Colon (tissue), 2 donors: ENCODE measurements around the gene CRYGA.
"Not testable (repeated sequence)": the region's sequence is repeated elsewhere in the genome, so short reads cannot be mapped to it uniquely, and the experiment has no call there.

Source experiments
- FAIRE-seq: peaks from 2 replicates; lab custom pipeline; 2012; peaks lifted over from hg19 to GRCh38; lab: Jason Lieb, UNC
- donor health status: control.
- donor health status: control.

Gene CRYGA

DNA sequence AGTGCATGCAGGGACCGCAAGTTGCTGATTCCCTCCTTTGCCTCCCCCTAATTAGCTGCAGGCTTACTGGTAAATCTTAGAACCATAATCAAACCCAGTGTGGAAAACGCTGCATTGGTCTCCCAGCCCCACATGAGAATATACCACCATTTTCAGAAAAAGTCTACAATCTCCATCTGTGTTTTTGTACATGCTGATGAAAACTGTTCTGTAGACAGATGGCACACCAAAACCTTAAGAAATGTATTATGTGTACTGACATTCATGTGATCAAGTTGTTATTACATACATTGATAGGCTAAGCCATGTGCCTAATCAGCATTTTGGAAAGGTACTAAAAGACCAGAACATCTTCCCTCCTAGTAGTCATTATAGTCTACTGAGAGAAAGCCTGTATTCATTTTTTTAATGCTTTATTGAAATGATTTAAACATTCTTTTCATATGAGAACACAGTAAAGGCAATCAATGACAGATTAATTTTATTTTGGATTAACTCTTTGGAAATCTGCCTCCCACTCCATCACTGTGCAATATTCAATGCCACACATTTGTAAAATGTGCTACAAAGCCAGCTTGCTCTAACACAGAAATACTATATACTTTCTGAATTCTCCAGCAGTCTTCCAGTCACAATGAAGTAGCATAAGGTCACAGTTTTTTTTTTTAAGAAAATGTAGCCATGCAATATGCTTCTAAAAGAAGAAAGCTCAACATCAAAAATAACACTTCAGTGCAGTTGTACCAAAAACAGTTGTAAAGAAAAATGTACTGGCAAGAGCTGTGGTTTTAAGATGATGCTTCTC is 1.8 kb upstream of the CRYGA start:
- no peak for FAIRE-seq

GRCh38 chr2:208156439-208156838 is 7.0 kb downstream of the CRYGA start:
- no peak for FAIRE-seq

GRCh38 chr2:208153156-208153555 is 10.2 kb downstream of the CRYGA start:
- no peak for FAIRE-seq

DNA sequence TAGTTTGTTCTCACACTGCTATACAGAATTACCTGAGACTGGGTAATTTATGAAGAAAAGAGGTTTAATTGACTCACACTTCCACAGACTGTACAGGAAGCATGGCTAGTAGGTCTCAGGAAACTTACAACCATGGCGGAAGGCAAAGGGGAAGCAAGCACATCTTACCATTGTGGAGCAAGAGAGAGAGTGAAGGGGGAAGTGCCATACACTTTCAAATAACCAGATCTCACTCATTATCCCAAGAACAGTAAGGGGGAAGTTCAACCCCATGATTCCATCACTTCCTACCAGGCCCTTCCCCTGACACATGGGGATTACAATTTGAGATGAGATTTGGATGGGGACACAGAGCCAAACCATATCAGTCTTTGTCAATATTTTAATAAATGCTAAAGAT is 12.4 kb downstream of the CRYGA start:
- no peak for FAIRE-seq

- no peak for FAIRE-seq
Observed at GRCh38 chr2:208150094-208150493, 13.3 kb downstream of the CRYGA start.

- no peak for FAIRE-seq
Observed at GRCh38 chr2:208148803-208149202, 14.6 kb downstream of the CRYGA start.

GRCh38 chr2:208147759-208148158 is 15.6 kb downstream of the CRYGA start:
- no peak for FAIRE-seq

- FAIRE-seq = no peak
Observed at GRCh38 chr2:208147008-208147407, 16.4 kb downstream of the CRYGA start.

DNA sequence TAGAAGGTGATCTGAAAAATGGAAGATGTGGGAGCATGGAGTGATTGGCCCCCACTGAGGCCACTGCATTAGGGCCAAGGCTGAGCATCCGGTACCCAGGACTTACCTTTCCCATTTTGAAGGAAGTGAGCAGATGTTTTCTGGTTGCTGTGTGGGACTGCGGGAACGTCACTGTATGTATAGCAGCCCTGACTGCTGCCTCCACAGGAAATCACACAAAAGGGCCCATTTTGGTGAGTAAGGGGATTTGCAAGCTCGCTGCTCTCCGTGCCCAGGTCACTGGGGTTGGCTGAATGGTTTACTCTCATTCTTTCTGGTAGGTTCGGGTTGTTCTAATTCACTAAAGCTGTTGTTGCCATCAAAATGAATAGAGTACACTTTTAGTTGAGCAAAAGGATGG is 17.4 kb downstream of the CRYGA start, which contains the start of gene CRYGB:
Gene CRYGB (minus strand): TSS at position 153 of the 400 bp plus-strand sequence. CDS start 38 bp downstream, at position 115.
- no peak for FAIRE-seq

GRCh38 chr2:208142925-208143799 is 20.2 kb downstream of the CRYGA start:
- no peak for FAIRE-seq

GRCh38 chr2:208142240-208142924 is 21.0 kb downstream of the CRYGA start:
- FAIRE-seq = no peak

DNA sequence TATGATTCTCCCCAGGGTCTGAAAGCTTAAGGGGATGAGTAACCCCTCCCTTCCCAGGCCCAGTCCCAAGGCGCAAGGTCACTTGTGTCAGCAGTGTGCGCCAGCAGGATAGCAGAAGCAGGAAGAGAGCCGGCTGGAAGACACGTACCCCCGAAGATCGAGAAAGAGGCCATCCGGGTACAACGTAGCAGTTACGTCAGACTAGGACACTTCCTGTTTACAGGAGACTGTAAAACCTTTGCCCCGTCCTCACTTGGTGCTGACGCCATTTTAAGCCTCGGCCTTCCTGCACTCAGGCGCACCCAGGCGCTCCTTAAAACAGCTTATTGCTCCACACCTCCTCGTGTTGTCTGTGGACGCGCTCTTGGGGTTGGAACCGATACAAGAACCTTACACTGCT is 23.9 kb downstream of the CRYGA start:
- no peak for FAIRE-seq

GRCh38 chr2:208138334-208138733 is 25.1 kb downstream of the CRYGA start:
- FAIRE-seq = not testable (repeated sequence)

GRCh38 chr2:208136716-208137094 is 26.7 kb downstream of the CRYGA start:
- no peak for FAIRE-seq

DNA sequence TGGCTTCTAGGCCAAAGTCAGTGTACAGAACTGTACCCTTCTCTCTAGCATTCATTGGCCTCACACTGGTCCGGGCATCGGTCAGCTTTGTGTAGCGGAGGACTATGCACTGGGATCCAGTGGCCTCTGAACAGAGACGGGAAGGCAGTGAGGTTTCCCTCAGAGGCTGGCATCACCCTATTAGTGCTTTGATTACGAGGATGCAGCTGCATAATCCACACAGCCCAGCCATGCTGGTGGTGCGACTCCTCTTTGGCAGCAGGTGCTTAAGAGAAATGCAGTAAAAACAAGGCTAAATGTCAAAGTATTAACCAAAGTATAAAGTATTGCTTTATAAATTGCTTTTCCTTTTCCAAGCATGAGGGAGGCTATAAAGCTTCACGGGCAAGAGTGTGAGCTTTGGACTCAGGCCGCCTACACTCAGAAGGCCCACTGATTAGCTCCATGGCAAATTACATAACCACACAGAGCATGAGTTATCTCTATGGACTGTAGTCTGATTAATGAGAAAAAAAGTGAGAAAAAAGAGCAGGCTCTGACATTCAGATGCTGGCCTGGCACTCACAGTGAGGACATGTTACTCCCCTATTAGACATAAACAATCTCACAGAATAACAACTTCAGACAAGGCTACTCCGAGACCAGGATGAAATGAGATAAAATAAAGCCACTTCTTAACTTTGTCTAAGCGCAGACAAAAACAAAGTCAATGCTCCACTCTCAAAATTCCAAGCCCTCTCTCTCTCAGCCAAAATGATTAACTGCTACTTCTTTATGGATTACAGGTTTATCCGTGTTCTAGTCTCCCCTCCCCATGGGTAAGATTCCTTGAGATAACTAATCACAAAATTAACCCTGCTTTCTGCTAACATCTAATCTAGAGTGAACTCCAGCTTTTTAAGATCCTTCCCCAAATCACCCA is 27.3 kb downstream of the CRYGA start:
- no peak for FAIRE-seq

DNA sequence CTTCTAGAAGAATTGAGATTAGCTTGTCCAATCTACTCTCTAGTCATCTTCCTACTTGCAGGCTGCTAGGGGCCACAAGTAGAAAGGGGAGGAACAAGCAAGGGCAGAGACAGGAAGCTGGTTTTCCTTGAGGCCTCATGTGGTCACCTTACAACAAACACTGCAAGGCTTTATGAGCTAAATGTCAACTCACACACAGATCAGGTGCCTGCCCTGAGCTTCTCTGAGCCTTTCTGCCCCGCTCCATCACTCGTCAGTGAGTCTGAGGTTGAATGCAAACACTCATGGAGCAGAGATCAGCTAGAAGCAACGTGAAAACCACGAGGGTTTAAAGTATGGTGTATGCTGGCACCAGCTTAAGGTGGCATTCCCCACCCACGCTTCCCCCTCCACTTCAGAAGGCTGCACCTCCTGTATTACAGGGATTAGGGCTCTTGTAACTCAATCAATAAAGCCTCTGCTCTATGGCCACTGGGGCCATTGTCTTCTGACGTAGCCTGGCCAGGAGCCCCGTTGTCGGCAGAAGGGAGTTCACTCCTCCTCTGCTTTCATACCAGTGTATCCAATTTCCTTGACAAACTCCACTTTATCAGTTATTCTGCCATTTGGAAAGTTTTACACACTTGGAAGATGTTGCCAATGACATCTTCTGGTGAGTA is 28.3 kb downstream of the CRYGA start:
- no peak for FAIRE-seq

GRCh38 chr2:208130712-208131110 is 32.7 kb downstream of the CRYGA start:
- FAIRE-seq = no peak

GRCh38 chr2:208129744-208130711 is 33.4 kb downstream of the CRYGA start, which contains the start of gene CRYGC:
CRYGC (minus strand) TSS chr2:208129828; CDS start chr2:208129792, 36 bp downstream.
- no peak for FAIRE-seq

DNA sequence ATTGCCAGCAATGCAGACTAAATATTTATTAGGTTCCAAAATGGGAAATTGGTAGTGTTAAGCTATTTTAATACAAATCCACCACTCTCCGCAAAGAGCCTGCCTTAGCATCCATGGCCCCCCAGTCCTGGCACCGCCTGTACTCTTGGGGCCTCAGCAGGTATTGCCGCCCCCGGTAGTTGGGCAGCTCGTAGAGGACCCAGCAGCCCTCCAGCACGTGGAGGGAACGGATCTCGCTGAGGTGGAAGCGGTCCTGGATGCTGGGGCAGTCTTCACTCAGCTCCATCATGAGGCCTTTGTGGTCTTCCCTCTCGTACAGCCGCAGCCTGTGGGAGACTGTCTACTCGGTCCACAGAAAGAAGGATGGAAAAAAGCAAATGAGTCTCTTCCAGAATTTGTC is 35.3 kb downstream of the CRYGA start:
- no peak for FAIRE-seq

DNA sequence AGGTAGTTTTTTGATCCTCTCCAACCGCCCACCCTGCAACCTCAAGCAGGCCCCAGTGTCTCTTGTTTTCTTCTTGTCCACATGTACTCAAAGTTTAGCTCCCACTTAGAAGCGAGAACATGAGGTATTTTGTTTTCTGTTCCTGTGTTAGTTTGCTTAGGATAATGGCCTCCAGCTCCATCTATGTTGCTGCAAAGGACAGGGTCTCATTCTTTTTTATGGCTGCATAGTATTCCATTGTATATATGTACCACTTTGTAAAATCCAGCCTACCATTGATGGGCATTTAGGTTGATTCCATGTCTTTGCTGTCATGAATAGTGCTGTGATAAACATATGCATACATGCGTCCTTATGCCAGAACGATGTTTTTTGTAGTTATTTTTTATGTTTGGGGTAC is 36.3 kb downstream of the CRYGA start:
- no peak for FAIRE-seq
